ENCODE data around the gene ILF3. TPM values are rescaled to one million over a fixed set of nuclear protein-coding genes. Genes with fewer than 3 reads are reported as not detected.

The ILF3 gene
- total RNA-seq, 2 donors from 2014 or later, result 129 to 181 TPM

DNA sequence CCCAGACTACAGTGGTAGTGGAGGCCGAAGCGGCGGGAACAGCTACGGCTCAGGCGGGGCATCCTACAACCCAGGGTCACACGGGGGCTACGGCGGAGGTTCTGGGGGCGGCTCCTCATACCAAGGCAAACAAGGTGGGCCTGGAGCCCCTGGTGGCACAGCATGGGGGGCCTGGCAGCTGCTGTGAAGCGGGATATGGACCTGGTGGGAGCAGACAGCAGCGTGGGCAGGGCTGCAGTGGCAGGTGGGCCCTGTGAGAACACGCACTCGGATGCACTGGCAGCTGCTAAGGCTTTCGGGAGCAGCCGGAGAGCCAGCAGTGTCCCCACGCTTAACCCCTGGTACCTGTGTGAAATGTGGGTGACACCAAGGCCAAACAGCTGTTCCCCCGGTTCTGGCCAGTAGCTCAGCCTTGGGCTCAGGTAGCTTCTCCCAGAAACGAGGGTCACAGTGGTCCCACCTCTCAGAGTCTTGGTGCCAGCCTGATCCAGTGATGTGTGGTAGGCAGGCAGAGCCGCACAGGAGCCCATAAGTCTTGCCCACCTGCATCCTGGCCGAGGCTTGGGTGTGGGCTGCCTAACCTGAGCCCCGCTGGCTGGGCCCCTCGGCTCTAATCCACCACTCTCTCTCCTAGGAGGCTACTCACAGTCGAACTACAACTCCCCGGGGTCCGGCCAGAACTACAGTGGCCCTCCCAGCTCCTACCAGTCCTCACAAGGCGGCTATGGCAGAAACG is 34.6 kb downstream of the ILF3 start:
- DNase-seq, result no peak
- no peak for ATAC-seq
- intact Hi-C loops (cut with DNase I, micrococcal nuclease), result no loop called here

DNA sequence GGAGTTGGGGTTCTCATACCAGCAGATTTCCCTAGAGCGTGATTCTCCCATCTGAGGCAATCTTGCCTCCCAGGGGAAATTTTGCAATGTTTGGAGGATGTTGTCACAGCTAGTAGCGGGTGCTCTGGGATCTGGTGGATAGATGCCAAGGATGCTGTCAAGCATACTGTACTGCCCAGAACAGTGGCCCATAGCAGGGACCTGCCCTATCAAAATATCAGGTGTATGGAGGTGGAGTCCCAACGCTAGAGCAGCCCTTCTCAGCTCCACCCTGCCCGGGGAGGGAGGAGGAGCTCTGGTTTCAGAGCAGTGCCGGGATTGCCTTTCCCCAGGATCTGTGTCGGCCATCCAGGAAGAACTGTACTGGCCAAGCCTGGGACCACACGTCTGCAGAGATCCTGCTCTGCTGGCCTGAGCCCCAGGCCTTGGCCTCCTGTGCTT is 36.2 kb downstream of the ILF3 start:
- ATAC-seq (peak; percentile 13), DNase-seq (no peak)
- intact Hi-C loops (cut with DNase I, micrococcal nuclease), result no loop called here

DNA sequence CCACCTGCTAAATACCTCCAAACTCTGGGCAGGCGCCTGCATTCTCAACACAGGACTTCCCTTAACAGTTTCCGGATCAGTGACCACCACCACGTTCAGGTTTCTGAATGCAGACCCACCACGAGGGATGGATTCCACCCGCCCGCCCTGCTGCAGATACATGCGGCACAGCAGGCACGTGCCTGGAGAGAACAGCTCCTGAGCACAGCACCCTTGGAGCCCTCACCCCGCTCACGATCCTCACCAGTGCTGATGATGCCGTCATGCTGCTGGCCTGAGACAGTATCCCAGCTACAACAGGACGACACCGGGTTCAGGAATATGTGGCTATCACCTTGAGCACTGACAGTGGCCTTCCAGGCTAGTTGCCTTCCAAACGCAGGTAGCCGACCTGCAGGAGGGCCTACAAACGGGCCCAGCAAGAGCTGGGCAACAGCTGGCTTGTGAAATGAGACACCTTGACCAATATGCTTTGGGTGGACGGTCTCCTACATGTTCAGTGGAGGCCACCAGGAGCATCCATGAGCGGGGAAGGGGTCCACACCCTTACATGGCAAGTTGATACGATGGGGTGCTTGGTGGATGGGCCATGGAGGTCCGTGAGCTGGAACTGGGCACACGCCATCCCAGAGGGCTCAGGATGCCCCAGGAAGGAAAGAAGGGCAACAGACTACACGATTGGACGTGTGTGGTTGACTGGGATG is 37.2 kb downstream of the ILF3 start:
- intact Hi-C loops (cut with DNase I, micrococcal nuclease), result no loop called here
- no peak for ATAC-seq
- DNase-seq, result no peak

DNA sequence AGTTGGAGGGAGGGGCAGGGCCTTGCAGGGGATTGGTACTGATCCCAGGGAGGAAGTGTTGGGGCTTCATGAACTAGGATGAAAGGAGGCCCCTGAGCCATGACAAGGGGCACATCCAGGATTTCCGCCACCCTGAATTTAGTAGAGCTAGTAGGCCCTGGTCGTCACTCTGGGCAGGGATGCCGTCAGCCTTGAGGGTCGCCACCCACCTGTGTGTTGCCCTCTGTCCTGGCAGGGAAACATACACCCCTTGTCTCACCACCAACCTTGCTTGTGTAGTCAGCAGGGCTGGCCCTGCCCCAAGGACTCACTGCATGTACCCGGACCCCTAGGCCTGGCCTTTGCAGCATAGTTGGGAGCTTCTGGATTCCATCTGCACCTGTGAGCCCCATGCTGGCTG is 37.7 kb downstream of the ILF3 start:
- DNase-seq (no peak), ATAC-seq (no peak)
- intact Hi-C loops (cut with DNase I, micrococcal nuclease), result no loop called here

DNA sequence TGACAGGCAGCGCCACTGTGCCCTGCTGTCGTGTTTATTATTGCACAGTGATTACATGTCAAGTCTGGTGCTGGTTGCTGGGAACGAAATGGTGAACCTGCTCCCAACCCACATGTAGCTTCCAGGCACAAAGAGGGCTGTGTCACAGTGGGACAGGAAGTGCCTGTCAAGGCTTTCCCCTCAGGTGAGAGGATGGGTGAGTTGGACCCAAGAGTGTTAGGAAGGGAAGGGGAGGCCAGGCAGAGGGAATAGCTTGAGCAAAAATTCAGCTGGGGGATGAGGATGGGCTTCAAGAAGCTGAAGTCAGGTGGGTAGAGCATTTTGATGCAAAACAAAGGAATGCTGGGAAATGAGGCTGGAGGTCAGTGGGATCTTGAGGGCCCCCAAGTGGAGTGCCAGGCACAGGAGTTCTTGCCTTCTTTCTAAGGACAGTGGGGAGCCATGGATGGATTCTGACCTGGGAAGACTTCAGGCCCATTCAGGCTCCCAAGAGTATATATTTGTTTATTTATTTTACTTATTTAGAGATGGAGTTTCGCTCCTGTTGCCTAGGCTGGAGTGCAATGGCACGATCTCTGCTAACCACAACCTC is 38.6 kb downstream of the ILF3 start:
- DNase-seq (no peak), ATAC-seq (no peak)
- intact Hi-C loops (cut with DNase I, micrococcal nuclease), result no loop called here

DNA sequence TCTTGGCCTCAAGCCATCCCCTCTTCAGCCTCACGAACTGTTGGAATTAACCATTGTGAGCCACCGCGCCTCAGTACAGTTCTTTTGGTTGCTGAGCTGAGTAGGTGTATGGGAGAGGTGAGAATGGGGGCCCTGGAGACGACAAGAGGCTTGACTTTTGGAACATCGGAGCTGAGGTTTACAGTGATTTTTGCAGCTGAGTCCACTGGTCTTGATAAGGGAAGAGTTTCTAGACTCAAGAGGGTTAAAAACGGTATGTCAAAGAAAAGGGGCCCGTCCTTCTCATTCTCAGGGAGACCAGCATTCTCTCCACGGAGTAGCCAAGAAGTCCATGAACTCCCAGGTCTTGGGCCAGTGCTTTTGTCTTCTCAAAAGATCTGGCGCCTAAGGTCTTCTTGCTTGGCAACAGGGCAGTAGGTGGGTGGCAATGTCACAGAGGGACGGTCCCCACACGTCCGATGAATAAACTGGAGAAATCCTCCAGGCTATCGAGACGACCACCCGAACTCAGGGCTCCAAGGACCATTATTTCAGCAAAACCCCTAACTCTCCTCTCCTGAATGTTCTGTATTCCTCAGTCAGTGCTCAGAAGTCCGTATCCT is 40.7 kb downstream of the ILF3 start:
- ATAC-seq, result no peak
- DNase-seq, result no peak
- intact Hi-C loops (cut with DNase I, micrococcal nuclease), result loop anchor here in 1 of 2 donors (5.0 kb wide), 1 partner anchor 113 kb away; no protein-coding TSS in a partner anchor

DNA sequence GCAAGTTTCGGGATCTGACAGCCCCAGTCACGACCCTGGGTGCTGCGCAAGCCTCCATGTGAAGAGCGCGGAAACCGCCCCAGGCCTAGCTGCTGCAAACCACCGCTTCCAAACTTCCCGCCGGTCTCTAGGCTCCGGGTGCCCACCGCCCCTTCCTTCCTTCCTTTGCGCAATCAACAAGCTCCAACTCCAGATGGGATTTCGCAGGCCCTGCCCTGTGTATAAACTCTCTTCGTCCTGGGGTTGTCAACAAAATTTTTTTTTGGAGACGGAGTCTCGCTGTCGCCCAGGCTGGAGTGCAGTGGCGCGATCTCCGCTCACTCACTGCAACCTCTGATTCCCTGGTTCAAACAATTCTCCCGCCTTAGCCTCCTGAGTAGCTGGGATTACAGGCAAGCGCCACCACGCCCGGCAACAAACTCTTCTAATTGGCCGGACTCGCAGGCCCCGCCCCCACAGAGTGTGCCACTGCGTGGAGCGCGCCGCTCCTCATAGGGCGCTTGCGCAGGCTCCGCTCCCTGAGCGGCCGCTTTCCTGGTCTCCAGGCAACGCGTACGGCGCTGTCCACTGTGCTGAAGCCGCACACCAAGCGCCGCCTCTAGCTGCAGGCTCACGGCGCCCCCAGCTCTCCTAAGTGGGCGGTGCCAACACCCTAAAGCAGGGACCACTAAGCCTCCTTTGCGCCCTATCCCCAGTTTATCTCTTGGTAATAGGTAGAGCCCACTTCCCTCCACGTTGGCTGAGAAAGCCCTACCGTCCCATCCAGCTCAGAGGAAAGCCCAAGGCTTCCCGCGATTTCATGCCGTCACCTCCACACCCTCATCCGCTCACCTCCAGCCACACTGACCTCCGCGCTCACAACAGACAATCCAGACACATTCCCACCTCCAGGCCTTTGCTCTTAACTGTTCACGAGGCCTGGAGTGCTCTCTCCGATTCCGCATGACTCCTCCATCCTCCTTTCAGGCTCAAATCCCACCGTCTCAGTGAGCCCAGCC is 41.6 kb downstream of the ILF3 start:
- intact Hi-C loops (cut with DNase I, micrococcal nuclease), result loop anchor here in 1 of 2 donors (5.0 kb wide), 1 partner anchor 113 kb away; no protein-coding TSS in a partner anchor
- peak; percentile 93 to 96 for DNase-seq
- ATAC-seq, result peak; percentile 99

DNA sequence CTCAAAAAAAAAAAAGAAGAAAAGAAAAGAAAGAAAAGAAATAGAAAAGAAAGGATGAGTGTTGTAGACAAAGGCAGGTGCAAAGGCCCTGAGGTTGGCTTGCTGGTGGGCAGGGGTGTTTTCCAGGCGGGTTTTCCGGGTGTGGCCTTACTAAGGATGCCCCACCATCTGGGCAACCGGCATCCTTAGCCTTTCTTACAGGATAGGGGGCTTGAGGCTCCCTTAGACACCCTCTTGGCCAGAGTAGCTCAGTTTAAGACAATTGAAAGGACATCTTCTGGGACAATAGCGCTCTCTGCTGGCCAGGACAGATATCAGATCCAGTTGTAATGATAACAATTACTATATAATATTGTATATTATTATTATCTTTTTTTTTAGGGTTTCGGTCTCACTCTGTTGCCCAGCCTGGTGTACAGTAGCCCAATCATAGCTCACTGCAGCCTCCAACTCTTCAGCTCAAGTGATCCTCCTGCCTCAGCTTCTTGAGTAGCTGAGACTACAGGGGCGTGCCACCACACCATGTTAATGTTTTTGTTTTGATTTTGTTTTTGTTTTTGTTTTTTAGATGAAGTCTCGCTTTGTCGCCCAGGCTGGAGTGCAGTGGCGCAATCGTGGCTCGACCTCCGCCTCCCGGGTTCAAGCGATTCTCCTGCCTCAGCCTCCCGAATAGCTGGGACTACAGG is 45.6 kb downstream of the ILF3 start:
- intact Hi-C loops (cut with DNase I, micrococcal nuclease), result loop anchor here in 1 of 2 donors (5.0 to 10.0 kb wide), 2 partner anchors 117 to 415 kb away; partner anchors contain the start of genes ICAM4 and ICAM5
- ATAC-seq (no peak), DNase-seq (peak; percentile 46 to 76)

DNA sequence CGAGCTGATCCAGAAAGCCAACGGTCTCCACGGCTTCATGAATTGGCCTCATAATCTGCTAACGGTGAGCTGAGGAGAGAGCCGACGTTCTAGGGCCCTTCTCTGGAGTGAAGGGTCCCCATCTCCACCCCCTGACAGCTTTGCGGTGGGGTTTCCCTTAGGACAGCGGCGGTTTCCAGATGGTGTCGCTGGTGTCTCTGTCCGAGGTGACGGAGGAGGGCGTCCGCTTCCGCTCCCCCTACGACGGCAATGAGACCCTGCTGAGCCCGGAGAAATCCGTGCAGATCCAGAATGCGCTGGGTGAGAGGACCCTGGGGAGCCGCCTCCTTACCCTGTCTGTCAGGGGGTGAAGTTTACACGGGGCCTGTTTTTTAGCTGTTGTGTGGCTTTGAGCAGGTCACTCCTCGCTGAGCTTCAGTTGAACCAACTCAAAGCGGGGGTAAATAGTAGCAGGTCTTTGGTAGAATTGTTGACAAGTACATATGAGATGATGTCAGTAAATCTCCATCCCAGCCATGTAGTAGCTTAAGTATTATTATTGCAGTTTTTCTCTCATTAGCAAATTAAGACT is 47.9 kb downstream of the ILF3 start:
- intact Hi-C loops (cut with DNase I, micrococcal nuclease), result loop anchor here in 1 of 2 donors (10.0 kb wide), 1 partner anchor 417 kb away; the partner anchor contains the start of genes ICAM4 and ICAM5
- ATAC-seq, result peak; percentile 52
- peak in 1 of 2 donors; percentile 34 for DNase-seq

DNA sequence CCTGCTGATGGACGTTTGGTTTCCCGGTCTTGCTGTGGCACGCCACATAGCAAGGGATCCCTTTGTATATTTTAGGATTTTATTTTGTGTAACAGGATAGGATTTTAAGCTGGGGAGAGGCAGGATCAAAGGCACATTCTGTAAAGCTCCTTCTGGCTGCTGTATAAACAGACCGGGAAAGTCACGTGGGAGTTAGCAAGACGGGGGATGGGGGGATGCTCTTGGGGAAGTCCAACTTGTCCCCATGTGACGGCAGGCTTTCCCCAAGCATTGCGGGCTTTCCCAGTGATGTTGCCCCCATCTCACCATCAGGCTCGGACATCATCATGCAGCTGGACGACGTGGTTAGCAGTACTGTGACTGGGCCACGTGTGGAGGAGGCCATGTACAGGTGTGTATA is 52.8 kb downstream of the ILF3 start:
- intact Hi-C loops (cut with DNase I, micrococcal nuclease), result loop anchor here in 1 of 2 donors (10.0 kb wide), 1 partner anchor 422 kb away; the partner anchor contains the start of genes ICAM4 and ICAM5
- ATAC-seq, result no peak
- DNase-seq, result no peak

DNA sequence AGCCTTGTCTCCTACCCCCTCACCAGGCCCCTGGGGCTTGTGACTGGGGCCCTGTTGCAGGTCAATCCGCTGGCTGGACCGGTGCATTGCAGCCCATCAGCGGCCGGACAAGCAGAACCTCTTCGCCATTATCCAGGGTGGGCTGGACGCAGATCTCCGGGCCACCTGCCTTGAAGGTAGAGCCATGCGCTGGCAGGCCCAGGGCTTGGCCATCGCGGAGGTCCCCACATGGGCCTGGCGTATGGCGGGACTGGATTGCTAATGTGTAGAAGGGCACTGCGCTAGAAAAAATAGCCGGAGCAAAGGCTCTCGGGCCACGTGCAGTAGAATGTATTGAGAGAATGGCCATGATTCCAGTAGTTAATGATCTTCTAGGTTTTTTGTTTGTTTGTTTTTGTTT is 53.3 kb downstream of the ILF3 start:
- intact Hi-C loops (cut with DNase I, micrococcal nuclease), result loop anchor here in 1 of 2 donors (10.0 kb wide), 1 partner anchor 423 kb away; the partner anchor contains the start of genes ICAM4 and ICAM5
- DNase-seq (no peak), ATAC-seq (no peak)

DNA sequence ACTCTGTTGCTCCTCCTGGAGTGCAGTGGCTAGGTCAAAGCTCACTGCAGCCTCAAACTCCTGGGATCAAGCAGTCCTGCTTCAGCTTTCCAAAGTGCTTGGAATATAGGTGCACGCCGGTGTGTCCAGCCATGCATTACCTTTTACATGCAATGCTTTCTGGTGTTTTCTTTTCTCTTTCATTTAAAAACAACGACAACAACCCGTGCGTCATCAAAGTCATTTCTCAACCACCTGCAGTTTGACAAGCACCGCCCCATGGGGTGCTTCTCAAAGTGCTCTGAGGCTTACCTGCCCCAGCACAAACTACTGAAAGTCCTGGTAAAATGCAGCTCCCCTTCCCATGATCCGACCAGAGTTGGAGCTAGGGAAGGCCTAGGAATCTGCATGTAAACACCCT is 54.1 kb downstream of the ILF3 start:
- DNase-seq, result no peak
- intact Hi-C loops (cut with DNase I, micrococcal nuclease), result loop anchor here in 1 of 2 donors (10.0 kb wide), 1 partner anchor 423 kb away; the partner anchor contains the start of genes ICAM4 and ICAM5
- ATAC-seq, result no peak

DNA sequence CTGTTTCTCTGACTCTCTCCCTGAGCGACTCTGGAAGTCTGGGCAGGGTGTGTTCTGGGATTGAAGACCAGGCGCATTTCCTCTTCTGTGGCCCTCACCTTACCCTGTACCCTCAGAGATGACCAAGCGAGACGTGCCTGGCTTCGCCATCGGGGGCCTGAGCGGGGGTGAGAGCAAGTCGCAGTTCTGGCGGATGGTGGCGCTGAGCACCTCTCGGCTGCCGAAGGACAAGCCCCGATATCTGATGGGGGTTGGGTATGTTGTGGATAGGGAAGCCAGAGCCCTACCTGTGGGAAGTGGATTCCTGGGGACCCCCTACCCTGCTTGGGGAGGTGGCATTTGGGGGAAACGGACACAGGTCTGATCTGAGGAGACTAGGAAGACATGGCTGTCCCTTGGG is 57.9 kb downstream of the ILF3 start:
- ATAC-seq (peak; percentile 46), DNase-seq (peak; percentile 53 to 68)
- intact Hi-C loops (cut with DNase I, micrococcal nuclease), result no loop called here

DNA sequence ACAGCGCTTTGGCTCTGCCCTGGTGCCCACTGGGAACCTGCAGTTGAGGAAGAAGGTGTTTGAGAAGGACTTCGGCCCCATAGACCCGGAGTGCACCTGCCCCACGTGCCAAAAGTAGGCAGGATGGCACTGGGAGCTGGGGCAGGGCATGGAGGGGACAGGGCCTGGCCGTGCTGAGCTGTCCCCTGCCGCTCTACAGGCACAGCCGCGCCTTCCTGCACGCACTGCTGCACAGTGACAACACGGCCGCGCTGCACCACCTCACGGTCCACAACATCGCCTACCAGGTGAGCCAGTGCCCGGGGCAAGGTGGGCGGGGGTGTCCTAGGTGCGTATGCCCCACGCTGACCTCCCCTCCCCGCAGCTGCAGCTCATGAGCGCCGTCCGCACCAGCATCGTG is 58.6 kb downstream of the ILF3 start:
- ATAC-seq (peak; percentile 68), DNase-seq (peak; percentile 77 to 88)
- intact Hi-C loops (cut with DNase I, micrococcal nuclease), result no loop called here

DNA sequence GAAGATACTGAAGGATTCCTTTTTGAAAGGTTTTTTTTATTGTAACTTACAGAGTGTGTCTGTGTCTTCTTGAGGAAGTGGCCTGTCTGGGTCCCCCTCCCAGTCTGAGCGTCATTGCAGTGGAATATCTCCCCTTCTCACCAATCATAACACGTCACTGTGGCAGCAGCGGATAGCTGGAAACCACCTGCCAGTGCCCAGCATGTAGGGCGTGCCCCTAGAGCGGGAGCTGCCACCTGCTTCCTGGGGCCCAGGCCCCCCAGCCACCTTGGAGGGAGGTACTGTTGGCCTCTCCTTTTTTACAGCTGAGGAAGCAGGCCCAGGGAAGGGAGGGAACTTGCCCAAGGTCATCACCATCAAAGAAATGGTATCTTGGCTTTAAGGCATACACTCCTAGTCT is 59.2 kb downstream of the ILF3 start:
- intact Hi-C loops (cut with DNase I, micrococcal nuclease), result no loop called here

DNA sequence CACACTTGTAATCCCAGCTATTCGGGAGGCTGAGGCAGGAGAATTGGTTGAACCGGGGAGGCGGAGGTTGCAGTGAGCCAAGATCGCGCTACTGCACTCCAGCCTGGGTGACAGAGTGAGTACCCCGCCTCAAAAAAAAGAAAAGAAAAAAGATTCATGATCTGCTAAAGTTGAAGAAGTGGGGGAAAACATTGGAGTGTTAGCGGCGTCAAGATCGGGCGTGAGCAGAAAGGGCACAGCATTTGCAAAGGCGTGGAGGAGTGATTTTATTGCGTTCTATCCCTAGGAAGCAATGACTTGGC is 62.9 kb downstream of the ILF3 start:
- ATAC-seq (no peak), DNase-seq (no peak)
- intact Hi-C loops (cut with DNase I, micrococcal nuclease), result no loop called here

More for the DNA sequence above, 59.2 kb downstream of the ILF3 start:
- DNase-seq, result peak; percentile 85 to 94
- ATAC-seq, result peak; percentile 59

All from left colon (tissue), 2 donors.